Calu3 (cell line): ENCODE measurements around the gene IER2. TPM values are rescaled to one million over a fixed set of nuclear protein-coding genes. Genes with fewer than 3 reads are reported as not detected.

ENCODE experiments used
- BruUV-seq: library from RNA; stranded (reverse); fragments of 400-500 nt; replicated peaks from 2 replicates; lab custom pipeline; 2021; lab: Mats Ljungman, UMichigan
- CTCF ChIA-PET: fragments of 300-600 bp; sonication (Branson Sonifier 250); formaldehyde crosslinking; loops from one replicate; lab custom pipeline; 2022; ENCODE audit warnings: antibody characterized with exemption; lab: Charles Lee
- DNase-seq: peaks from one replicate; pipeline ENCODE4 v3.0.0; 2022
- H3K27ac Mint-ChIP-seq: one replicate; pipeline ENCODE4 v1.8.0; 2022; ENCODE audit warnings: mixed read lengths; ENCODE audit not compliant: unreplicated experiment
- H3K27me3 Mint-ChIP-seq: one replicate; pipeline ENCODE4 v1.8.0; 2022; ENCODE audit warnings: mixed read lengths; ENCODE audit not compliant: unreplicated experiment
- H3K36me3 Mint-ChIP-seq: one replicate; pipeline ENCODE4 v1.8.0; 2022; ENCODE audit warnings: mild to moderate bottlenecking, moderate library complexity, mixed read lengths; ENCODE audit not compliant: insufficient read depth, unreplicated experiment
- H3K4me1 Mint-ChIP-seq: one replicate; pipeline ENCODE4 v1.8.0; 2022; ENCODE audit warnings: mild to moderate bottlenecking, low read depth, mixed read lengths; ENCODE audit not compliant: unreplicated experiment
- H3K4me3 Mint-ChIP-seq: one replicate; pipeline ENCODE4 v1.8.0; 2022; ENCODE audit warnings: mild to moderate bottlenecking, low read depth, moderate library complexity, mixed read lengths; ENCODE audit not compliant: unreplicated experiment
- H3K9me3 Mint-ChIP-seq: one replicate; pipeline ENCODE4 v1.8.0; 2022; ENCODE audit warnings: low read depth, mixed read lengths; ENCODE audit not compliant: unreplicated experiment
- intact Hi-C: fragments of 100-400 bp; cut with micrococcal nuclease; formaldehyde crosslinking; loops from one replicate; pipeline ENCODE4 v1.10.0; 2022; ENCODE audit not compliant: unreplicated experiment
- total RNA-seq: library from RNA; stranded (reverse); gene quantifications from 2 replicates; pipeline ENCODE4 v1.2.3, GENCODE V29; 2022
- TF ChIP-seq, protein P1 (sequence below): fragments of 200-600 bp; IDR thresholded peaks from one replicate; pipeline ENCODE4 v1.8.0; 2022; ENCODE audit warnings: antibody characterized with exemption; ENCODE audit not compliant: unreplicated experiment

The IER2 gene
- total RNA-seq, 1 experiment from 2014 or later: 96.3 TPM

DNA sequence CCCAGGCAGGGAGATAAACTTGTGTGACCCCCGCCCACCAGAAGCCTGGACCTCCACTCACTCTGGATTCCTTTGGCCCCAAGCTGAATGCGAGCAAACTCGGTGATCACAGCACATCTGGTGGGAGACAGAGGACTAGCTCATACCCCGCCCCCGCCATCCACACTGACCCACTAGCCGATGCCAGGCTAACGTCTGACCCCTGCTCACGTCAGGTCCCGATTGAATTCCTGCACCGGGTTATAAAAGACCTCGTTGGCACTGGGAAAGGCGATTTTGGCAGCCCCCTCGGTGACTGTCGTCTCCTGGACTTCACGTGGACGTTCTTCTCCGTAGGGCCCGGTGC lies 34.3 kb upstream of the IER2 start:
- peak overlapping the region; percentile 85 for H3K4me3 Mint-ChIP-seq
- no peaks in the 10 kb centered on the region for H3K27me3 Mint-ChIP-seq
- peak overlapping the region; percentile 89 for H3K27ac Mint-ChIP-seq
- no TSS peak for BruUV-seq
- intact Hi-C loops: no loop called here
- TF ChIP-seq, protein P1, sequence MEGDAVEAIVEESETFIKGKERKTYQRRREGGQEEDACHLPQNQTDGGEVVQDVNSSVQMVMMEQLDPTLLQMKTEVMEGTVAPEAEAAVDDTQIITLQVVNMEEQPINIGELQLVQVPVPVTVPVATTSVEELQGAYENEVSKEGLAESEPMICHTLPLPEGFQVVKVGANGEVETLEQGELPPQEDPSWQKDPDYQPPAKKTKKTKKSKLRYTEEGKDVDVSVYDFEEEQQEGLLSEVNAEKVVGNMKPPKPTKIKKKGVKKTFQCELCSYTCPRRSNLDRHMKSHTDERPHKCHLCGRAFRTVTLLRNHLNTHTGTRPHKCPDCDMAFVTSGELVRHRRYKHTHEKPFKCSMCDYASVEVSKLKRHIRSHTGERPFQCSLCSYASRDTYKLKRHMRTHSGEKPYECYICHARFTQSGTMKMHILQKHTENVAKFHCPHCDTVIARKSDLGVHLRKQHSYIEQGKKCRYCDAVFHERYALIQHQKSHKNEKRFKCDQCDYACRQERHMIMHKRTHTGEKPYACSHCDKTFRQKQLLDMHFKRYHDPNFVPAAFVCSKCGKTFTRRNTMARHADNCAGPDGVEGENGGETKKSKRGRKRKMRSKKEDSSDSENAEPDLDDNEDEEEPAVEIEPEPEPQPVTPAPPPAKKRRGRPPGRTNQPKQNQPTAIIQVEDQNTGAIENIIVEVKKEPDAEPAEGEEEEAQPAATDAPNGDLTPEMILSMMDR: no peak
- H3K36me3 Mint-ChIP-seq: peaks cover 49% of the 10 kb centered on the region
- no peaks in the 10 kb centered on the region for H3K9me3 Mint-ChIP-seq
- no peak for DNase-seq
- CTCF ChIA-PET: no interaction called here
- peaks cover 9% of the 10 kb centered on the region for H3K4me1 Mint-ChIP-seq

DNA sequence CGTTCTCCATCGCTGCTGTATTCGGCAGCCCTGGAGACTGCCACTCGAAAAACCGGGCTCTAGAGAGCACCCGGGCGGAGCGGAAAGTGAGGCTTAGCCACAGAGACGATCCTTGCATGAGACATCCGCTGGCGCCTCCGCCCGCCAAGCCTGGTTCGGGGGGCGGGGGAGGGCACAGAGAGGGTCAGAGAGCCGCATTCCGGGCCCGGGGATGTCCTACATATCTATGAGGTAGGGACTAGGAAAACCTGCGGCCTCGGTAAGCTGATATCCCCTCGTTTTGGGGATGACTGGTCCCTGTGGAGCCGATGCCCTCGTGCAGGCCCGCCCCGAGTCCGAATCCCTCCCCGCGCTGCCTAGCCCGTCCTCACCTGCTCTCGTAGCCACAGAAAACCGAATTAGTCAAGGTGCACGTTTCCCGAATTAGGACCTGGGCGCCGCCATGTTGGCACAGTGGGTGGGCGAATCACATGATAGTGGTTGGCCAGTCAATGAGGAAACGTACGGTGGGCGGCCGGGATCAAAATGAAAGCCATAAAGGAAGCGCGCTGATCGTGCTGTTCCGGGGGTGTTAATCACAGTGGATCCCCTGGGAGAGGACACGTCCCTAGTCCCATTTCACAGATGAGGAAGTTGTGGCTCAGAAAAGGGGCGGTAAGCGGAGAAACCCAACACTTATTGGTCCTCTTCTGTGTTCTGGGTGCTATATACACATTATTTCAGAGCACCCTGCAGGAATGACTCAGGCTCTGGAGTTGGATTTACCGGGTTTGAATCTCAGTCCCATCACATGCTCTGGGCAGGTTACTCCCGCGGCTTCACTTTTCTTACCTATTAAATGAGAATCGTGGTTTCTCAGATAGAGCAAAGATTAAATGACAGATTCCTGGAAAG lies 33.7 kb upstream of the IER2 start, which contains the start of gene TRMT1:
Gene TRMT1 (minus strand): TSS at position 459 of the 894 bp plus-strand sequence. CDS start 341 bp downstream, at position 118.
- Mint-ChIP-seq H3K9me3 (no peaks in the 10 kb centered on the region), H3K4me3 (peak within 1 kb of the TSS; percentile 85), H3K27ac (peak within 1 kb of the TSS; percentile 89), H3K36me3 (peaks cover 47% of the 10 kb centered on the region), H3K27me3 (no peaks in the 10 kb centered on the region), H3K4me1 (peaks cover 9% of the 10 kb centered on the region)
- TF ChIP-seq, protein P1: no peak
- intact Hi-C loops: no loop called here
- CTCF ChIA-PET: interaction anchor here (0.6 kb wide), 1 partner anchor 117 kb away, joined by 4 read pairs; no protein-coding TSS in a partner anchor
- BruUV-seq: TSS peak; percentile 70
- peak; percentile 88 for DNase-seq

DNA sequence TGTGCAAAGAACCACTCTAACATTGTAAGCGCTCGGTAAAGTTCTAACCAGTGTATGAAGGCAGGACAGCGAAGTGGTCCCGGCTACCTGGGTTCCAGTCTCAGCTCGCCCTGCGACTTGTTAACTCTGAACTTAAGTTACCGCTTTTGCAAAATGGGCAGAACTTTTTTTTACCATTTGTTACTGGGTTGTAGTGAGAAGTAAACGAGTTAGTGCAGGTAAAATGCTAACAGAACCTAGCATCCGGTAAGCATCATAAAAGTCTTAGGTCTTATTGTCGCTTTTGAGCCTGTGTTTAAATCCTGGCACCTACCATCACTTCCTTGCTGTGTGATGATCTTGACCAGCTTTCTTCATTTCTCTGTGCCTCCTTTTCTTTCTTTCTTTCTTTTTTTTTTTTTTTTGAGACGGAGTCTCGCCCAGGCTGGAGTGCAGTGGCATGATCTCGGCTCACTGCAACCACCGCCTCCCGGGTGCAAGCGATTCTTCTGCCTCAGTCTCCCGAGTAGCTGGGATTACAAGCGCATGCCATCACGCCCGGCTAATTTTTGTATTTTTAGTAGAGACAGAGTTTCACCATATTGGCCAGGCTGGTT lies 32.9 kb upstream of the IER2 start:
- H3K9me3 Mint-ChIP-seq: no peaks in the 10 kb centered on the region
- peaks cover 11% of the 10 kb centered on the region for H3K4me1 Mint-ChIP-seq
- DNase-seq: no peak
- TF ChIP-seq, protein P1: no peak
- intact Hi-C loops: no loop called here
- CTCF ChIA-PET: interaction anchor here (0.6 kb wide), 2 partner anchors 33 to 116 kb away, joined by 4 read pairs; partner anchors contain the start of genes IER2 and STX10
- peaks cover 44% of the 10 kb centered on the region for H3K36me3 Mint-ChIP-seq
- no TSS peak for BruUV-seq
- peak overlapping the region; percentile 85 for H3K4me3 Mint-ChIP-seq
- H3K27me3 Mint-ChIP-seq: no peaks in the 10 kb centered on the region
- peak overlapping the region; percentile 89 for H3K27ac Mint-ChIP-seq

DNA sequence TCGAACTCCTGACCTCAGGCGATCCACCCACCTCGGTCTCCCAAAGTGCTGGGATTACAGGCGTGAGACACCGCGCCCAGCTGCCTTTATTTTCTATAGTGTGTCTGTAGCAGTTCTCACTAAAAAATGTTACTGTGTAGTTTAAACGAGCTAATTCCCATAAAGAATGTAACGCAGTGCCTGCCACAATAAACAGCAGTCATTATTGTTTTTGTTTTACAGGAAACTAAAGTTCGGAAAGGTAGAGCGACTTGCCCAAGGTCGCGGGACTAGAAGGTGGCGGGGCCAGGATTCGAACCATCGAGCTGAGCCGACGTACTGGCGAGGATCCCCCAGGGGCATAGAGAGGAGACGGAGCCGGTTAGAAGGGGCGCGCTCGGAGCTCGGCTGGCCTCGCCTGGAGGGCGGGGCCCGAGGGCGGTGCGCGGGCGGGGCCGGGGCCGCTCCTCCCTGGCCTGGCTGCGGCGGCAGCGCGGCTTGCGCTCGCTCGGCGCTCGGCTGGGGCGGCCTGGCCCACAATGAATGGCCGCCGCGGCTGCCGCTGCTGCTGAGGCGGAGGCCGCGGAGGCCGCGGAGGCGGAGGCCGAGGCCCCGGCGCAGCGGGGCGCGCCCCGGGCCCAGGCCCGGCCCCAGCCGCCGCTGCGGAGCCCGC lies 32.3 kb upstream of the IER2 start, which contains the start of gene NACC1:
Gene NACC1 (plus strand): TSS at position 493 of the 652 bp plus-strand sequence. CDS start 16,944 bp downstream, outside the sequence.
- CTCF ChIA-PET: interaction anchor here (0.6 kb wide), 1 partner anchor 32 kb away, joined by 4 read pairs; the partner anchor contains the start of genes IER2 and STX10
- intact Hi-C loops: no loop called here
- Mint-ChIP-seq H3K4me3 (peak within 1 kb of the TSS; percentile 85), H3K36me3 (peaks cover 46% of the 10 kb centered on the region), H3K4me1 (peaks cover 16% of the 10 kb centered on the region), H3K27me3 (no peaks in the 10 kb centered on the region), H3K9me3 (no peaks in the 10 kb centered on the region), H3K27ac (no peak within 1 kb of the TSS)
- BruUV-seq: no TSS peak
- TF ChIP-seq, protein P1: no peak
- peak; percentile 89 for DNase-seq
